NCI-H345 treated with DMSO at 0.1 percent for 48 hours (cell line): ENCODE results near the gene RND3.

Source experiments
- DNase-seq: peaks from one replicate; lab custom pipeline; 2025; ENCODE audit not compliant: unreplicated experiment; lab: John Stamatoyannopoulos, UW

The RND3 gene

GRCh38 chr2:150445398-150445797 is 42.1 kb downstream of the RND3 start:
- no peak for DNase-seq

GRCh38 chr2:150442484-150442883 is 45.0 kb downstream of the RND3 start:
- DNase-seq: no peak

DNA sequence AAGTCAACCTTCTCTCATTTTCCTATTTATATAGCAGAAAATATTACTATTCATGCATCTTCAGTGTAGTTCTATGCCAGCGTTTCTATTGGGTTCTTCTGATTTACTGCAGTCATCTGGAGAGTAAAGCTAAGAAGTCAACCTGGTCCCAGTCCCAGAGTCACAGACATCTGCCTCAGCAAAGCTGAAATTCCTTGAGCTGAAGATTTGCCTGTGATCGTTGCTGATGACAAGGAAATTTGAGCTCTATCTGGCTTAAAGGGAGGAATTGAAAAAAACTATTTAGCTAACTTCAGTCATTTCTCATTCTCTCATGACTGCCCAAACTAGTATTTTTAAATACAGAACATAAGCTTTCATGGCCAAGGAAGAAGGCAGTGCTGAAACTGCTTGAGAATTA is 45.7 kb downstream of the RND3 start:
- DNase-seq: no peak

DNA sequence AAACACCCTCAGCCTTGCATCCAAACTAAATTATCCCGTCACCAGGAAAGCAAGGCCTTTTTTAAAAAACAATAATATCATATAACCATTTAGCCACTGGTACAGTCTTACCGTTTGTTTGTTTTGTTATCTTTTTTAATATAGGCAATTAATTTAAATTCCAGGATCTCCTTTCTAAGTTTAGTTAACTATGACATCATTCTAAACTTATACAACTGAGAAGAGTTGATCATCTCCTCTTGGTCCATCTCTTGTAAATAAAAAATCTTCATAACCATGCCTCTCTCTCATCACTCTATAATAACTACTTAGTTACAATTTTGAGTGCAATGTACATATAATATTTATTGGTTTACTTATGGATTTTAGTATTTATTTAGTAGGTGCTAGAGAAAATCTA is 46.2 kb downstream of the RND3 start:
- no peak for DNase-seq

GRCh38 chr2:150438654-150439053 is 48.8 kb downstream of the RND3 start:
- no peak for DNase-seq

DNA sequence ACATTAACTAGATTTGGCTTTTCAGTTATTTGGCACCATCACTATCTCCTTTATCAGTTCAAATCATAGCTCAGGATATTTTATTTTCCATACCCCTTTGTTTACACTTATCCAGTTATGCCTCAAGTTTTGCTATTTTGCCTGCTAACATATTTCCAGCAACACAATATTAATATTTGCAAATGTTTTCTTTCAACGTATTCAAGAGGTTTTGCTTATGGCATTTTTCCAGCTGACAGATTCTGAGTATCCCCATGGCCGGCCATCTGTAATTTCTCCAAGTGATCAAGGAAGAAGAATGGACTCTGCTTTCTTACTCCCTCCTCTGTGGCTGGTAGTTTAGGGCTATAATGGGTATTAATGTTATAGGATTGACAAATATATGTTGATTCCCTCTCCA is 49.4 kb downstream of the RND3 start:
- DNase-seq: no peak

- no peak for DNase-seq
Observed at GRCh38 chr2:150432312-150432625, 55.2 kb downstream of the RND3 start.

GRCh38 chr2:150431561-150432311 is 55.7 kb downstream of the RND3 start:
- DNase-seq: no peak

DNA sequence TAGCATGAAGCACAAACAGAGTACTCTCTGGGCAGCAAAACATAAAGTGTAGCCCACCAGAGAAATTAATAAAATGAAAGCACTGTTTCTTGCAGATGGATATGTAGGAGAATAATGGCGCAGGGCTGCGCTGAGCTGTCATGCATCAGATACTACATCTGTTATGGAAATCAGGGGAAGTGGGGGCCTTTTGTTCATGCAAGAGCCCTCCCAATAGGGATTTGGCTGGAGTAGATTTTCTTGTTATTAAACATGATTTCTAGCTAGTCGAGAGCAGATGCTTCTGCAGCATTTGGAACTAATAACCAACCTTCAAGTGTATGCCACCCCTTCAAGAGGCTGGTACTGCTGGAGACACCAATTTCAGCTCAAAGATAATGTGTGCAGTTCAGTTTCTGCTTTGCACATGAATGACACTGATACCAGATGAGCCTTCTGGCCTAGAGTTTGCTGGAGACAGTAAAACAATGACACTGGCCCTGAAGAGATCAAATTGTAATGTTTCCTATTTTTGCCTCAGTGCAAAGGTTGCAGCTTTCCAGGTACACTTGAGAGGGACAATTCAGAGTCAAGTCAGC is 58.0 kb downstream of the RND3 start:
- peak; percentile 84 for DNase-seq

- DNase-seq: peak; percentile 22
Observed at GRCh38 chr2:150428641-150429040, 58.8 kb downstream of the RND3 start.

GRCh38 chr2:150427298-150427697 is 60.2 kb downstream of the RND3 start:
- DNase-seq: no peak

DNA sequence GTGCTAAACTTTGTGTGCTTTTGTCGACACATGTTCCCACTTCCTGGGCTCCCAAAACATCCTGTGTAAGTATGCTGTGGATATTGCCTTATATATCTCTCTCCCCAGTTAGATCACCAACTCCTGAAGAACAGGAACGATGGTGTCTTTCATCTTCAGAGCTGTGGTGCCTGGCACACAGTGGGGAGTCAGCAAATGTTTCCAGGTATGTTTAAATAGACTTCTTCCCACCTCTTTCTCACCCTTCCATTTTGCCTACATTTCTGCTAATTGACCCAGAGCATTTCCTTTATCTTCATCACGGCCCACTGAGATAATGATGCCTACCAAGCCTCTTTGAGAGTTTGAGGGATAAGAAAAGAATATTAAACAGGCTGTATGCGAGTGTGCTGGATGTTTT is 60.7 kb downstream of the RND3 start:
- DNase-seq: peak; percentile 12

DNA sequence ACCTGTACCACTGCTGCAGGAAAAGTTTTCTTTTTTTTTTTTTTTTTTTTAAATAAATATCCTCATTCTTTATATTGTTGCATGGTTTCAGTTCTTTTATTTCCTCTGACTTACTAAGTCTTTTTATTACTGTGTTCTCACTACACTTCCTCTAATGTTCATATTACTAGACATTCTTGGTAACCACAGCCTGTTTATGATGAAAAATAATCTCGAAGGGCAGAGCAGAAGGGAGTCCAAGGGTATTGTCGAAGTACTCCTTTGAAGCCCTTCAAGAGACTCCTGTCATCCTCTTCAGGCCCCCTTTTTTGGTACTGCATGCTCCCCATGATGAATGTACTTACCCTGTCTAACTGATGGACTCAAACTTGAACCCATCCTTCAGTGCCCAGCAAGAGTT is 61.2 kb downstream of the RND3 start:
- no peak for DNase-seq

DNA sequence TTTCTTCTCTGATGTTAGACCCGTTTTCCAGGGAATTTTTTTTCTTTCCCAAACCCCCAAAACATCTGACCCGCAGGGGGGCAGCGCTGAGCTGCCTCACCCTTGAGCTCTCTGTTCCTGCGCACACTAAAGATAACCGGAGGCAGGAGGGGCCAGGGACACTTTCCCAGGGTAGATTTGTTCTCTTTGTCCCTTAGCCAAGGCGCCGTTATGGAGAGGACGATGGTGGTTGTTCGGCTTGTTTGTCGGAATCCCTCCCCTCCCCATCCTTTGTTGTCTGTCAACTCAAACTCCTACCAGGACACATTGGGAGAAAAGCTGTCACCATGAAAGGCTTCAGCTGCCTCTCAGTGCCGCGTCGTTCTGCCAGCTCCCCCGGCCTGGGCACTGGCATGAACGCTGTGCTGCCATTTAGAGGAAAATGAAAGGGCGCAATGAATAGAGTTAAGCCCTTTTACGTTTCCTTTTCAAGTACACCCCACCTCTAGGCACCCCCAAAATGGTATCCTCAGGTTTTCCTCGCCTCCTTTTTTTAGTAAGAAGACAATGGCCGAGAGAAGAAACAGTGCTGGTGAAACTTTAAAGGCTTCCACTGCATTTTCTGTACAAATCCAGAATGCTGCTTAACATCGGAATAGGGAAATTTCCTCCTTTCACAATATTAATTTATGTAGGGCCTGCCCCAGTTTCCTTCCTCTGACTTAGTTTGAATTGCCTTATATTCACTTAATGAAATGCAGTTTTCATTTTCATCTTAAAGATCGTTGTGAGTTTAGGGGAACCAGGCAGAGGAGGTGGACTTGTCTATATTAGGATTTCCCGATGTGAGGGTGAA is 62.1 kb downstream of the RND3 start:
- no peak for DNase-seq

DNA sequence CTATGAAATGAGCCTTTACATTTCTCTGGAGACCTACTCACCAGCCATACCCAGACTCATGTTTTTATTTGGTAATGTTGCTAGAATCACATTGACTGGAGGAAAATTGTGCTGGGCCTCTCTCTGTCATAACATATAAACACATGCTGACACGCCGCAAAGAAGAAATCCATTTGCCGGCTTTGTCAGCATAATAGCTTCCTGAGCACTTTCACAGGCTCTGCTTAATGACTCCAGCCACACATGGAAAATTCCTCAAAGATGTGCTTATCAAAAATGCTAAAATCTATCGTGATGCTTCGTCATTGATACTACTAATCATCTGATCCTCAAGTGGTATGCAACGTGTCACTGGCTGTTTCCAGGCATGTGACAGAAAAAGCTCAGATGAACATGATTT is 63.1 kb downstream of the RND3 start:
- DNase-seq: no peak

DNA sequence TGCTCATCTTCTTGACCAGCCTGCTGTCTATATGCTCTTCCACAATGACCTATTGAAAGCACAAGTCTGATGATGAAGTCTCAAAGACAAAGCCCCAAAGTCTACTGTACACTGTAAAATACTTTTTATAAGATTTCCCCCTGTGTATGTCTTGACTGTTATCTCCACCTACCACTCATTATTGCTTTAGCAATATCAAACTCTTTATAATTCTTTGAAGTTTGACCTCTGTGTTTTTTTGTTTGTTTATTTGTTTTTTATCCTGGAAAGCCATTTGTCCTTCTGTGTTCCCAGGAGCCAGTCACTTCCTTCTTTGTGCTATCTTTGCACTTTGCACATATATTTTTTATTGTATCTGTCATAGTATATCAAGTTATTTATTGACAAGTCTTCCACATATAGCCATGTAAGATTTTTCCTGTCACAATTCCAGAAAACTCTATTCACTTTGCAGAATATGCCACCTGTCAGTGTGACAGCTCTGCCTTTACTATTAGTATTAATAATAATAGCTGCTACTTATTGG is 66.3 kb downstream of the RND3 start:
- no peak for DNase-seq

DNA sequence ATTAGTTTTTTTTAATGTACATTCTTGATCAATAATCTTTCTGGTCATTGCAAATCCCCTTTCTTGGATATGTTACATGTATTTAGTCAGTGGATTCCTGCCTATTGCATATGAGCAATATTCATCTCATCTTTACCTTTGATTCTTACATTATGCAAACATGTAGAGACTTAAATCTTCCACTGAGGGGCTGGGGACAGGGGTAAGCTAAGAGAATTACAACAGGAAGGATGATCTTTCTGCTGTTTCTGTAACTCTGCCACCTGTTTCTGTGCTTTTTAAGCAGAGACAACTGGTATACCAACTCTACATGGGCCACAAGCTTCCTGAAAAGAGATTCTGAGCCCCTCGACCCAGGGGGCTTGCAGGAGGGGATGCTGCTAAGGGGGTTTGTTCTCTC is 68.6 kb downstream of the RND3 start:
- no peak for DNase-seq
